GM23338 (cell line): Measurements from ENCODE around the gene CACNG1.

Source experiments
- CTCF ChIP-seq, 2 experiments: fragments of 200-600 bp in 1 of 2; sonication (generic) in 1 of 2; conservative IDR thresholded peaks; 2 replicates each; pipeline versions ENCODE4 v1.5.1 to v1.6.1; 2016 to 2017; ENCODE audit warnings: antibody characterized with exemption in 2 of 2, low read depth in 2 of 2, mild to moderate bottlenecking in 2 of 2, moderate library complexity in 1 of 2
- EZH2 ChIP-seq: fragments of 200-600 bp; sonication (generic); IDR thresholded peaks from one replicate; pipeline ENCODE4 v1.8.0; 2017; ENCODE audit warnings: antibody characterized with exemption, mild to moderate bottlenecking, low read depth; ENCODE audit not compliant: unreplicated experiment
- EZH2phosphoT487 ChIP-seq: fragments of 200-600 bp; sonication (generic); IDR thresholded peaks from one replicate; pipeline ENCODE4 v1.8.1; 2018; ENCODE audit warnings: antibody characterized with exemption; ENCODE audit not compliant: unreplicated experiment
- POLR2AphosphoS5 ChIP-seq: IDR thresholded peaks from 2 replicates; pipeline ENCODE4 v1.6.1; 2016; ENCODE audit warnings: antibody characterized with exemption, low read depth
- STAT1 ChIP-seq: IDR thresholded peaks from one replicate; pipeline ENCODE4 v1.6.1; 2016; ENCODE audit warnings: antibody characterized with exemption; ENCODE audit not compliant: unreplicated experiment
- ZNF331 ChIP-seq: fragments of 250-450 bp; sonication (Bioruptor Pico); IDR thresholded peaks from 2 replicates; pipeline ENCODE4 v1.5.0; 2020; ENCODE audit warnings: low read depth, mild to moderate bottlenecking, moderate library complexity

DNA sequence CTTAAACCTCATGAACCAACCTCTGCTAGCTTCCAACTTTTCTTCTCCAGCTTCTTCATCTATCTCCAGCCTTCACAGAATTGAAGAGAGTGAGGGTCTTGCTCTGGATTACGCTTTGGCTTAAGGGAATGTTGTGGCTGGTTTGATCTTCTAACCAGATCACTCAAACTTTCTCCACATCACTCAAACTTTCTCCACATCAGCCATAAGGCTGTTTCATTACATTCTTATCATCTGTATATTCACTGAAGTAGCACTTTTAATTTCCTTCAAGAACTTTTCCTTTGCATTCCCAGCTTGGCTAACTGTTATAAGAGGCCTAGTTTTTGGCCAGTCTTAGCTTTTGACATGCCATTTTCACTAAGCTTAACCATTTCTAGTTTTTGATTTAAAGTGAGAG is 52.3 kb downstream of the CACNG1 start:
- TF ChIP-seq CTCF (conservative IDR thresholded peaks at IDR 0.05; ENCODE audit: low read depth in 2 of 2): no peak
- no peak for TF ChIP-seq EZH2phosphoT487
- TF ChIP-seq ZNF331: no peak
- TF ChIP-seq POLR2AphosphoS5: no peak
- no peak for TF ChIP-seq EZH2
- TF ChIP-seq STAT1: no peak
